H1 (cell line): Measurements from ENCODE around the gene CD69. TPM values are rescaled to one million over a fixed set of nuclear protein-coding genes. Genes with fewer than 3 reads are reported as not detected.

Experiments used
- CTCF ChIA-PET: fragments of 300-600 bp; sonication (Branson Sonifier 250); formaldehyde crosslinking; loops from one replicate; lab custom pipeline; 2021; ENCODE audit not compliant: partially characterized antibody; lab: Charles Lee
- POLR2A ChIA-PET: fragments of 300-600 bp; sonication (Branson Sonifier 250); formaldehyde crosslinking; loops from one replicate; lab custom pipeline; 2021; ENCODE audit warnings: inconsistent platforms; ENCODE audit not compliant: partially characterized antibody; lab: Charles Lee
- DNase-seq, 2 experiments: peaks; one replicate each; pipeline versions ENCODE4 v3.0.0 to v3.0.0-alpha.2; 2010 to 2022; ENCODE audit warnings: low spot score in 2 of 2, low read depth in 1 of 2, mixed read lengths in 1 of 2
- FAIRE-seq: peaks from 2 replicates; lab custom pipeline; 2011; peaks lifted over from hg19 to GRCh38; lab: Jason Lieb, UNC
- H2AFZ ChIP-seq: 2 replicates; pipeline ENCODE4 v1.8.1; 2012; ENCODE audit warnings: low read length, inconsistent platforms
- H2AK5ac ChIP-seq: 2 replicates; pipeline ENCODE4 v1.6.1; 2013; ENCODE audit warnings: low read depth, low read length
- H2BK120ac ChIP-seq: replicated peaks from 2 replicates; pipeline ENCODE3; 2013; ENCODE audit warnings: low read depth, low read length, inconsistent platforms
- H2BK12ac ChIP-seq: 2 replicates; pipeline ENCODE4 v1.6.1; 2013; ENCODE audit warnings: low read depth, low read length
- H2BK15ac ChIP-seq: 2 replicates; pipeline ENCODE4 v1.6.1; 2013; ENCODE audit warnings: low read length
- H2BK20ac ChIP-seq: 2 replicates; pipeline ENCODE4 v1.6.1; 2013; ENCODE audit warnings: low read length
- H2BK5ac ChIP-seq: 2 replicates; pipeline ENCODE4 v1.6.1; 2013; ENCODE audit warnings: low read depth, low read length
- H3K14ac ChIP-seq: 2 replicates; pipeline ENCODE4 v1.6.1; 2013; ENCODE audit warnings: inconsistent platforms; ENCODE audit not compliant: insufficient read length
- H3K18ac ChIP-seq: 2 replicates; pipeline ENCODE4 v1.6.1; 2013; ENCODE audit warnings: low read length; ENCODE audit errors: extremely low read depth
- H3K23ac ChIP-seq: 2 replicates; pipeline ENCODE4 v1.6.1; 2013; ENCODE audit warnings: inconsistent platforms; ENCODE audit not compliant: insufficient read length
- H3K23me2 ChIP-seq: 2 replicates; pipeline ENCODE4 v1.6.1; 2013; ENCODE audit warnings: low read depth, low read length
- H3K27ac ChIP-seq: 2 replicates; pipeline ENCODE4 v1.6.1; 2011; ENCODE audit warnings: low read depth, low read length, inconsistent platforms
- H3K27me3 ChIP-seq, 4 experiments: replicated peaks in 1 of 4; 1 replicate in 1 of 4; 2 replicates in 3 of 4; pipeline versions ENCODE4 v1.6.1 to v1.8.1; 2011 to 2013; ENCODE audit warnings: low read length in 3 of 4, mild to moderate bottlenecking in 3 of 4, inconsistent platforms in 2 of 4, mixed read lengths in 2 of 4, moderate library complexity in 1 of 4; ENCODE audit not compliant: control insufficient read depth in 3 of 4, insufficient read depth in 3 of 4; ENCODE audit errors: extremely low read depth in 1 of 4
- H3K36me3 ChIP-seq, 4 experiments: 2 replicates each; pipeline versions ENCODE4 v1.6.1 to v1.8.1; 2011 to 2013; ENCODE audit warnings: mild to moderate bottlenecking in 4 of 4, low read length in 3 of 4, moderate library complexity in 2 of 4, control low read depth in 1 of 4, inconsistent platforms in 1 of 4; ENCODE audit not compliant: insufficient read depth in 4 of 4, control insufficient read depth in 2 of 4
- H3K4ac ChIP-seq: replicated peaks from 2 replicates; pipeline ENCODE3; 2013; ENCODE audit warnings: low read length, low read depth, mixed read lengths, inconsistent platforms; ENCODE audit not compliant: insufficient read length
- H3K4me1 ChIP-seq, 4 experiments: replicated peaks in 1 of 4; 1 replicate in 1 of 4; 2 replicates in 3 of 4; pipeline versions ENCODE4 v1.6.1 to v1.8.1; 2011 to 2013; ENCODE audit warnings: low read length in 3 of 4, inconsistent platforms in 2 of 4, mixed read lengths in 1 of 4; ENCODE audit not compliant: insufficient read depth in 4 of 4, control insufficient read depth in 3 of 4
- H3K4me2 ChIP-seq, 2 experiments: 2 replicates each; pipeline versions ENCODE4 v1.6.1 to v1.8.1; 2011 to 2013; ENCODE audit warnings: low read depth in 2 of 2, low read length in 2 of 2, control low read depth in 1 of 2, inconsistent platforms in 1 of 2, mild to moderate bottlenecking in 1 of 2; ENCODE audit not compliant: insufficient read depth in 1 of 2
- H3K4me3 ChIP-seq, 4 experiments: fragments of 200-600, 300-600 bp in 1 of 4; sonication (generic), shearing (Covaris generic), sonication (Bioruptor Twin) in 1 of 4; 2 replicates each; pipeline versions ENCODE4 v1.5.1 to v1.8.1; 2011 to 2016; ENCODE audit warnings: low read length in 4 of 4, low read depth in 3 of 4, control low read depth in 2 of 4, inconsistent platforms in 2 of 4, mild to moderate bottlenecking in 2 of 4, mixed read lengths in 1 of 4, moderate library complexity in 1 of 4; ENCODE audit not compliant: insufficient read depth in 2 of 4; ENCODE audit errors: extremely low read depth in 1 of 4
- H3K56ac ChIP-seq: replicated peaks from 2 replicates; pipeline ENCODE3; 2013; ENCODE audit warnings: low read depth, mild to moderate bottlenecking, mixed read lengths, low read length, inconsistent platforms; ENCODE audit not compliant: insufficient read length
- H3K79me1 ChIP-seq: 2 replicates; pipeline ENCODE4 v1.6.1; 2013; ENCODE audit warnings: low read depth, low read length, control low read depth
- H3K79me2 ChIP-seq, 2 experiments: 2 replicates each; pipeline versions ENCODE4 v1.6.1 to v1.8.1; 2012 to 2013; ENCODE audit warnings: low read length in 2 of 2, mild to moderate bottlenecking in 2 of 2, inconsistent platforms in 1 of 2; ENCODE audit not compliant: insufficient read depth in 2 of 2, control insufficient read depth in 1 of 2
- H3K9ac ChIP-seq, 4 experiments: replicated peaks in 1 of 4; 1 replicate in 1 of 4; 2 replicates in 3 of 4; pipeline versions ENCODE4 v1.6.1 to v1.8.1; 2011 to 2013; ENCODE audit warnings: low read depth in 3 of 4, low read length in 3 of 4, control low read depth in 2 of 4, mild to moderate bottlenecking in 2 of 4, moderate library complexity in 2 of 4, inconsistent platforms in 1 of 4; ENCODE audit errors: extremely low read depth in 1 of 4
- H3K9me3 ChIP-seq, 2 experiments: 2 replicates each; pipeline versions ENCODE4 v1.6.1 to v1.8.1; 2012 to 2013; ENCODE audit warnings: mild to moderate bottlenecking in 2 of 2, moderate library complexity in 2 of 2, control low read depth in 1 of 2, inconsistent platforms in 1 of 2, low read depth in 1 of 2, low read length in 1 of 2, mixed read lengths in 1 of 2; ENCODE audit not compliant: insufficient read depth in 2 of 2
- H4K20me1 ChIP-seq, 2 experiments: replicated peaks in 1 of 2; 2 replicates each; pipeline versions ENCODE3 to v1.8.1; 2011 to 2013; ENCODE audit warnings: inconsistent platforms in 2 of 2, low read length in 2 of 2, mild to moderate bottlenecking in 1 of 2; ENCODE audit not compliant: insufficient read depth in 2 of 2, control insufficient read depth in 1 of 2
- H4K5ac ChIP-seq: 2 replicates; pipeline ENCODE4 v1.6.1; 2013; ENCODE audit warnings: low read length, low read depth, mixed read lengths, inconsistent platforms; ENCODE audit not compliant: insufficient read length
- H4K8ac ChIP-seq: 2 replicates; pipeline ENCODE4 v1.8.0; 2013; ENCODE audit warnings: mild to moderate bottlenecking, moderate library complexity, low read length, inconsistent platforms; ENCODE audit not compliant: insufficient read depth; ENCODE audit errors: extremely low read depth
- H4K91ac ChIP-seq: replicated peaks from 2 replicates; pipeline ENCODE3; 2013; ENCODE audit warnings: low read length, mixed read lengths, inconsistent platforms; ENCODE audit not compliant: insufficient read length
- ATF3 ChIP-seq: IDR thresholded peaks from 2 replicates; pipeline ENCODE4 v1.6.1; 2011; ENCODE audit warnings: low read depth, mild to moderate bottlenecking, low read length; ENCODE audit not compliant: insufficient read depth
- BRCA1 ChIP-seq: IDR thresholded peaks from 2 replicates; pipeline ENCODE4 v1.6.1; 2012; ENCODE audit warnings: low read depth, low read length, improper control_type of control experiment
- CREB1 ChIP-seq: IDR thresholded peaks from 2 replicates; pipeline ENCODE4 v1.6.1; 2012; ENCODE audit warnings: inconsistent platforms
- JUN ChIP-seq: IDR thresholded peaks from 2 replicates; pipeline ENCODE4 v1.6.1; 2011; ENCODE audit warnings: low read depth, mild to moderate bottlenecking, improper control_type of control experiment, low read length
- NANOG ChIP-seq: IDR thresholded peaks from 2 replicates; pipeline ENCODE4 v1.6.1; 2011; ENCODE audit warnings: low read length, low read depth, mild to moderate bottlenecking, inconsistent platforms; ENCODE audit not compliant: insufficient read depth, poor library complexity, severe bottlenecking
- RAD21 ChIP-seq, 2 experiments: IDR thresholded peaks in 1 of 2; conservative IDR thresholded peaks in 1 of 2; 2 replicates each; pipeline ENCODE4 v1.6.1; 2011; ENCODE audit warnings: low read depth in 2 of 2, low read length in 2 of 2, improper control_type of control experiment in 1 of 2, inconsistent platforms in 1 of 2, mild to moderate bottlenecking in 1 of 2, moderate library complexity in 1 of 2
- SIN3A ChIP-seq, 2 experiments: IDR thresholded peaks in 1 of 2; conservative IDR thresholded peaks in 1 of 2; 2 replicates each; pipeline ENCODE4 v1.6.1; 2011 to 2012; ENCODE audit warnings: low read length in 2 of 2, improper control_type of control experiment in 1 of 2, low read depth in 1 of 2, mild to moderate bottlenecking in 1 of 2
- SIRT6 ChIP-seq: IDR thresholded peaks from one replicate; pipeline ENCODE4 v1.7.1; 2012; ENCODE audit warnings: low read length, inconsistent platforms
- SP1 ChIP-seq: IDR thresholded peaks from 2 replicates; pipeline ENCODE4 v1.6.1; 2011; ENCODE audit warnings: low read depth, low read length
- SP4 ChIP-seq: IDR thresholded peaks from 2 replicates; pipeline ENCODE4 v1.6.1; 2012; ENCODE audit warnings: low read length, inconsistent platforms
- USF2 ChIP-seq: IDR thresholded peaks from 2 replicates; pipeline ENCODE4 v1.6.1; 2011; ENCODE audit warnings: low read length, improper control_type of control experiment
- ZNF274 ChIP-seq: IDR thresholded peaks from 2 replicates; pipeline ENCODE4 v1.7.0; 2012; ENCODE audit warnings: low read length, borderline replicate concordance; ENCODE audit errors: extremely low read depth
- WGBS, 2 experiments: shearing (Covaris generic) in 1 of 2; methylation state at CpG; one replicate each; pipeline versions ENCODE4 v1.1.6 to v1.1.7; 2013 to 2015; ENCODE audit warnings: low lambda C conversion rate in 2 of 2, mixed read lengths in 2 of 2, inconsistent platforms in 1 of 2, low coverage in 1 of 2, missing lambda C conversion rate in 1 of 2; ENCODE audit not compliant: insufficient replicate concordance in 2 of 2, insufficient coverage in 1 of 2, insufficient read length in 1 of 2; ENCODE audit errors: extremely low coverage in 1 of 2, missing lambda C conversion rate in 1 of 2; 5-methylcytosine and 5-hydroxymethylcytosine counted together
- polyA plus RNA-seq, 7 experiments: library from polyadenylated mRNA; depleted of rRNA in 3 of 7; stranded (reverse) in 5 of 7; unstranded in 2 of 7; fragments of >200 nt in 5 of 7; fragments of 200-250 nt in 2 of 7; gene quantifications; 1 replicate in 5 of 7; 2 replicates in 1 of 7; 4 replicates in 1 of 7; pipeline versions ENCODE4 v1.2.1 to v1.2.3, GENCODE V29; 2011 to 2013; ENCODE audit warnings: missing spikeins in 2 of 7, mixed read lengths in 2 of 7
- total RNA-seq: library from RNA; stranded (reverse); fragmentation: NEBNext Ultra II Directional; extraction: Animal tissue kit (Norgen Biotek cat#: 25700); gene quantifications from 2 replicates; pipeline ENCODE4 v1.2.1, GENCODE V29; 2021

Gene CD69
- total and polyA plus RNA-seq, 2 of the 8 experiments (the other 6 are each of a cell fraction or from before 2014, with no cell fraction given): not detected

- Histone ChIP-seq H3K9me3 (no peaks in the 10 kb centered on the region), H3K79me2 (no peaks in the 10 kb centered on the region), H3K56ac (no peak overlapping the region), H4K91ac (no peak overlapping the region), H3K4ac (no peak overlapping the region), H2AK5ac (no peak overlapping the region), H3K23me2 (no peaks in the 10 kb centered on the region), H3K27me3 (no peaks in the 10 kb centered on the region), H3K9ac (no peak overlapping the region), H2BK15ac (no peak overlapping the region), H3K14ac (no peak overlapping the region), H3K79me1 (no peaks in the 10 kb centered on the region), H2BK20ac (no peak overlapping the region), H2BK12ac (no peak overlapping the region), H4K8ac (no peak overlapping the region), H2BK120ac (no peak overlapping the region), H2BK5ac (no peak overlapping the region), H4K5ac (no peak overlapping the region), H3K23ac (no peak overlapping the region), H3K4me3 (no peak overlapping the region), H3K36me3 (no peaks in the 10 kb centered on the region), H4K20me1 (no peaks in the 10 kb centered on the region), H3K4me1 (no peaks in the 10 kb centered on the region), H3K27ac (no peak overlapping the region), H2AFZ (no peak overlapping the region), H3K18ac (no peak overlapping the region), H3K4me2 (no peak overlapping the region)
- WGBS, 2 experiments: 85% methylated on average over 6 of the region's 6 CpGs; no CpG with 5 or more reads in 1 of the 2 experiments
- no peak for TF ChIP-seq SIN3A (conservative IDR thresholded peaks at IDR 0.05 in 1 of 2, IDR thresholded peaks at IDR 0.05 in 1 of 2; ENCODE audit: low read depth in 1 of 2, low read length in 2 of 2)
- TF ChIP-seq ATF3: no peak
- no peak for TF ChIP-seq SP1
- no peak for TF ChIP-seq ZNF274
- TF ChIP-seq USF2: no peak
- no peak for TF ChIP-seq JUN
- no peak for TF ChIP-seq SP4
- TF ChIP-seq BRCA1: no peak
- TF ChIP-seq SIRT6: no peak
- no peak for TF ChIP-seq CREB1
- no peak for TF ChIP-seq RAD21 (IDR thresholded peaks at IDR 0.05 in 1 of 2, conservative IDR thresholded peaks at IDR 0.05 in 1 of 2; ENCODE audit: low read depth in 2 of 2, low read length in 2 of 2)
- no peak for TF ChIP-seq NANOG
- no peak for DNase-seq
- CTCF ChIA-PET: interaction anchor here (1.0 to 1.7 kb wide), 3 partner anchors 13 to 23 kb away, joined by 4 to 14 read pairs (median 5); no protein-coding TSS in a partner anchor
- no peak for FAIRE-seq
- POLR2A ChIA-PET: interaction anchor here (0.6 kb wide), 1 partner anchor 55 kb away, joined by 4 read pairs; no protein-coding TSS in a partner anchor
Measured at GRCh38 chr12:9730591-9730990, 30.1 kb downstream of the CD69 start.
